Measurements from ENCODE around the gene PI16. TPM values are rescaled to one million over a fixed set of nuclear protein-coding genes. Genes with fewer than 3 reads are reported as not detected.
A peak's percentile ranks its signal among the peaks of the same experiment; 100 is the strongest.

Gene PI16
- total and polyA plus RNA-seq, 7 experiments from 2014 or later: 1.2 to 10.6 (median 2.4) TPM

DNA sequence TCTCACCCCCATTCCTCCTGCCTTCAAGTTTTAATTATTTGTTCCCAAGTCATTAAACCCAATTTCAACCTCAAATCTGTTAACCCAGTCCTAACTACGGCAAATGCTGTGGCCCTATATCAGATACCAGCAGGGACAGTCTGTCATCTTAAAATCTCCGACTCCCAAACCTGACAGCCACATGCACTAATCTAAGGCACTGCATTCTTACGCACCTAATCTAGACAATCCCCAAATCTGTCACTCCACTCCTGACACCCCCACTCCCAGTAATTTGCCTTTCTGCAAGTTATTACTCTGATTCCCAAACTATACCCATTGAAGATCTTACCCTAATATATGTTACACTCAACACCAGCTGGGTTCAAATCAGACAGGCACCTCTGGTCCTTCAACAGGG, 29.0 kb downstream of the PI16 start:
- Mint-ChIP-seq H3K9me3 (peaks cover 0 to 1% (median 0%) of the 10 kb centered on the region in 11 donors), H3K4me3 (no peak overlapping the region), H3K27me3 (peaks cover 0 to 4% (median 0%) of the 10 kb centered on the region in 5 donors), H3K4me1 (peaks cover 12 to 44% (median 38%) of the 10 kb centered on the region in 7 donors), H3K27ac (no peak overlapping the region), H3K36me3 (peaks cover 4 to 11% (median 8%) of the 10 kb centered on the region in 5 donors)
- Histone ChIP-seq H3K4me1 (ENCODE audit: control insufficient read depth in 2 of 2, insufficient read depth in 2 of 2, low read length in 2 of 2) (peaks cover 22 to 30% of the 10 kb centered on the region in 2 donors), H3K9me3 (ENCODE audit: control insufficient read depth in 2 of 3, low read length in 3 of 3) (no peaks in the 10 kb centered on the region), H3K36me3 (ENCODE audit: control insufficient read depth in 2 of 3, insufficient read depth in 3 of 3, low read length in 3 of 3) (peaks cover 0 to 22% (median 0%) of the 10 kb centered on the region in 3 experiments), H3K27ac (ENCODE audit: low read depth, low read length) (peak overlapping the region; percentile 96), H3K27me3 (ENCODE audit: control insufficient read depth in 2 of 2, insufficient read depth in 2 of 2, low read length in 2 of 2) (no peaks in the 10 kb centered on the region), H3K4me3 (ENCODE audit: low read length) (no peak overlapping the region)
- intact Hi-C loops (cut with micrococcal nuclease): loop anchor here in 1 of 2 donors (10.0 kb wide), 1 partner anchor 711 kb away; the partner anchor contains the start of gene MDGA1
- ChIA-PET POLR2A (interaction anchor here (0.7 to 3.3 kb wide), 3 partner anchors 87 to 445 kb away, joined by 3 to 29 read pairs (median 3); partner anchors contain the start of gene PIM1), CTCF (interaction anchor here (1.7 kb wide), 1 partner anchor 35 kb away, joined by 5 read pairs; no protein-coding TSS in a partner anchor)
- DNase-seq: no peak
- no peak for ATAC-seq

DNA sequence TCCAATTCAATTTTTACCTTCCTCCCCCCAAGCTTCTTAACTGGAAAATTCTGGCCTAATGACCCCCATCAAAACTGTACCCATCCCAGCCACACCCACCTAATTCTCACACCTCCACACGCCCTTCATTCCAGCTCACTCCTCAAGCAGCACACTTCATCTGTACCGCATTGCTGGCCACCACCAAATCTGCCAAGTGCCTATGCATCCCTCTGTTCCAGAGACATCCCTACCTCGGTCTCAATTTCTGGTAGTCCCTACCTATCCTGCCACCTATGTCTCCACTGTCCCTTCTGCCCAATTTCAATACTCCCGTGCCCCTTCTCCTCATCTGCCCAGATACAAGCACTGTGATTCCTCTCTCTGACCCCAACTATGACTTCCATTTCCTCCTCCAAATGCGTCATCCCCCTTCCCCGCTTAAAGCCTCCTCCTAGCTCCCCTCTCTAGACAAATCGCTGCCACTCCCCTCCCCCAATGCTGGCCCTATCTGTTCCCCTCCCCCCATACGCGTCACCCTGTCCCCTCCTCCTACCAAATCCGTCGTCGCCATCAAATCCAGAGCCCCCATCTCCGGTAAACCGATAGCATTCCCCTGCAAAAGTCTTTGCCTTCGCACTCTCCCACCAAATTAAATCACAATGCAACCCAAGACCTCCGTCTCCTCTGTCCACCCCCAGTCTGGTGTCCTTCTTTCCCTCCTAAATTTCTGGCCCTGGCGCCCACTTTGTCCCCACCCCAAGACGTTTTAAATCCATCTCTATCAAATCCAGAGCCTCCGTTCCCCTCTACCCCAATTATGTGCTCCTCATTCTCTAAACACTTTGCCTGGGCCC, 30.3 kb downstream of the PI16 start:
- Mint-ChIP-seq H3K27me3 (peaks cover 0 to 10% (median 0%) of the 10 kb centered on the region in 5 donors), H3K9me3 (peaks cover 0 to 3% (median 0%) of the 10 kb centered on the region in 11 donors), H3K36me3 (peaks cover 4 to 9% (median 5%) of the 10 kb centered on the region in 5 donors), H3K4me1 (peaks cover 12 to 35% (median 27%) of the 10 kb centered on the region in 7 donors), H3K27ac (no peak overlapping the region), H3K4me3 (no peak overlapping the region)
- peak in 8 of 9 donors; percentile 33 to 77 (median 43) for DNase-seq
- intact Hi-C loops (cut with micrococcal nuclease): loop anchor here (2.0 to 10.0 kb wide), 3 partner anchors 22 to 710 kb away; partner anchors contain the start of gene MDGA1 (in 1 of the 2)
- Histone ChIP-seq H3K36me3 (ENCODE audit: control insufficient read depth in 2 of 3, insufficient read depth in 3 of 3, low read length in 3 of 3) (peaks cover 0 to 21% (median 0%) of the 10 kb centered on the region in 3 experiments), H3K4me1 (ENCODE audit: control insufficient read depth in 2 of 2, insufficient read depth in 2 of 2, low read length in 2 of 2) (peaks cover 22 to 27% of the 10 kb centered on the region in 2 donors), H3K27ac (ENCODE audit: low read depth, low read length) (peak overlapping the region; percentile 96), H3K4me3 (ENCODE audit: low read length) (peak overlapping the region; percentile 98), H3K27me3 (ENCODE audit: control insufficient read depth in 2 of 2, insufficient read depth in 2 of 2, low read length in 2 of 2) (no peaks in the 10 kb centered on the region), H3K9me3 (ENCODE audit: control insufficient read depth in 2 of 3, low read length in 3 of 3) (no peaks in the 10 kb centered on the region)
- peak; percentile 45 for ATAC-seq
- ChIA-PET CTCF (interaction anchor here (1.5 to 1.7 kb wide), 3 partner anchors 33 to 224 kb away, joined by 4 to 10 read pairs (median 5); partner anchors contain the start of gene C6orf89), POLR2A (interaction anchor here (1.0 to 3.3 kb wide), 9 partner anchors 8 to 218 kb away, joined by 3 to 30 read pairs (median 6); partner anchors contain the start of genes C6orf89 and PIM1)

DNA sequence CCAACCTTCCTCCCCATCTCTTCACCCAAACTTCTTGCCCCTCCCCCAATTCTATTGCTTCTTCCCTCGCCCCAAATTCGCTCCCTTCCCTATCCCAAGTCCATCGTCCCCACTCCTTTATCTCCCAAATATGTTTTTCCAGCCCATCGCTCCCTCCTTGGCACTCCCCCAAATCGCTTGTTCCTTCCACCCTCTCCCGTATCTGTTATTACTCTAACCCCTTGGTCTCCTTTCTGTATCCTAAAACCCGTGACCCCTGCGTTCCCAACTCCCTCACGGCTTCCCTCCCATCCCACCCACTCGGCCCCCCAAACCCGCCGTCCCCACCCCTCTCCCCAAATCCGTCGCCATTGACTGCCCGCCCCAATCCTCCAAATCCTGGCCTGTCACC, 30.9 kb downstream of the PI16 start:
- peak overlapping the region; percentile 98 for H3K4me3 ChIP-seq (ENCODE audit: low read length)
- Mint-ChIP-seq H3K27me3 (peaks cover 0 to 11% (median 0%) of the 10 kb centered on the region in 5 donors), H3K9me3 (peaks cover 0 to 3% (median 0%) of the 10 kb centered on the region in 11 donors), H3K27ac (no peak overlapping the region), H3K36me3 (peaks cover 4 to 8% (median 5%) of the 10 kb centered on the region in 5 donors), H3K4me1 (peaks cover 12 to 32% (median 23%) of the 10 kb centered on the region in 7 donors), H3K4me3 (no peak overlapping the region)
- no peaks in the 10 kb centered on the region for H3K27me3 ChIP-seq (ENCODE audit: control insufficient read depth in 2 of 2, insufficient read depth in 2 of 2, low read length in 2 of 2)
- ChIA-PET POLR2A (interaction anchor here (0.9 to 3.3 kb wide), 19 partner anchors 9 to 833 kb away, joined by 3 to 30 read pairs (median 4); partner anchors contain the start of genes C6orf89 and PIM1), CTCF (interaction anchor here (1.2 to 1.7 kb wide), 5 partner anchors 28 to 224 kb away, joined by 4 to 10 read pairs (median 4); partner anchors contain the start of gene C6orf89)
- peak overlapping the region; percentile 96 for H3K27ac ChIP-seq (ENCODE audit: low read depth, low read length)
- H3K4me1 ChIP-seq (ENCODE audit: control insufficient read depth in 2 of 2, insufficient read depth in 2 of 2, low read length in 2 of 2): peaks cover 22 to 27% of the 10 kb centered on the region in 2 donors
- no peak for ATAC-seq
- DNase-seq: no peak
- peaks cover 0 to 21% (median 0%) of the 10 kb centered on the region in 3 experiments for H3K36me3 ChIP-seq (ENCODE audit: control insufficient read depth in 2 of 3, insufficient read depth in 3 of 3, low read length in 3 of 3)
- intact Hi-C loops (cut with micrococcal nuclease): loop anchor here (2.0 to 10.0 kb wide), 3 partner anchors 23 to 709 kb away; partner anchors contain the start of gene MDGA1 (in 1 of the 2)
- no peaks in the 10 kb centered on the region for H3K9me3 ChIP-seq (ENCODE audit: control insufficient read depth in 2 of 3, low read length in 3 of 3)

DNA sequence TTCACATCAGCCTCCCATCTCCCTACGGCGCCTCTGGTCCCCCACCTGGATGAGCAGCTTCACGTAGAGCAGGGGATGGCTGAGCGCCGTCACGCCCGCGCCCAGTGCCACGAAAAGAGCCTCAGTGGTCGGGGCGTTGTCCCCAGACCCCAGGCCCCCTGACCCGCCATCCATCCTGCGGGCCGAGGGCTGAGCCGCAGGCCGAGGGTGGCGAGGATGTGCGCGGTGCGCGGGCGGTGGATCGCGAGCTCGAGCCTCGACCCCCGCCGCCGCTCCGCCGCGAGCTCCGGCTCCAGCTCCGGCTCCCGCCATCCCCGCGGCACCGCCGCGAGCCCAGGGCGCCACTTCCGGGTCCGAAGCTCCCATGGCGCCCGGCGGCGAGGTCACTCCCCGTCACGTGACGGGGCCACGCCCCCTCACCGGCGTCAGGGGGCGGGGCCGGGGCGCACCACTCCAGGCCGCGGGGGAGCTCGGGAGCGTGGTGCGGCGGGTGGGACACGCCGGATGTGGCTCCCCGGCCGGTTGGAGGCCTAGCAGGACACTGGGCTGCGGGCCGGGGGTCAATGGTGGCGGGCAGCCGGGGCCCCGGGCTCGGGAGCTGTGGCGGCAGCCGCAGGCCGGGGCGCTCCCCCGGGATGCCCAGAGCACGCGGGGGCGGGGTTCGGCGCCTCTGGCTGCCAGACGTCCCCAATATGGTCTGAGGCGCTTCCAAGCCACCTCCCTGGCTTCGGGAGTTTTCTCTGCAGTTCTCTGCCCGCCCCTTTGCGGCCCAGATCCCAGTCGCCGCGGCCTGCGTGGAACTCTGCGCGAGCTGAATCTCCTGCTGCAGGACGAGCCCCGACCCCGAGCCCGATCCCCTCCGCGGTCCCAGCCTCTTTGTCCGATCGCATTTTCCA, 31.5 kb downstream of the PI16 start, which contains the start of gene MTCH1:
MTCH1 (minus strand) TSS at position 389 of the 896 bp plus-strand sequence; CDS start at position 366, 23 bp downstream.
- intact Hi-C loops (cut with micrococcal nuclease): loop anchor here (1.0 to 10.0 kb wide), 14 partner anchors 23 to 789 kb away; partner anchors contain the start of genes C6orf89 (in 2 of the 2), BRPF3 (in 1 of the 2), MDGA1 (in 1 of the 2) and SRSF3 (in 1 of the 2)
- CTCF ChIA-PET: interaction anchor here (0.6 to 1.7 kb wide), 7 partner anchors 28 to 707 kb away, joined by 3 to 10 read pairs (median 4); partner anchors contain the start of gene C6orf89

DNA sequence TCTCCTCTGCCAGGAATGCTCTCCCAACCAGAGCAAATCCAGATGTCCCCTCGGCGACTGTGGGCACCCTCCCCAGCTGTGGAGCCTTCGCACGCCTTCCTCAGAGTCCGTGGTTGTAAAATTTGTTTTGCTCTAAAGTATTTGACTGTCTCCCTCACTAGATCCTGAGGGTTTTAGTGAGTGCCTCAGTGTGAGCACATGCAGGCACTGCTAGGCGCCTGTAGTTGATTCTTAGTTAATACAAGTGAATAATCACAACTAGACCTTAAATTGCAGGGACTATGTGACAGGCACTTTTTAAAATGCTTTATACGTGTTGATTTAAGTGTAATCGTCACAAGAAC, 32.1 kb downstream of the PI16 start:
- peak overlapping the region; percentile 96 for H3K27ac ChIP-seq (ENCODE audit: low read depth, low read length)
- H3K4me3 ChIP-seq (ENCODE audit: low read length): peak overlapping the region; percentile 98
- H3K27me3 ChIP-seq (ENCODE audit: control insufficient read depth in 2 of 2, insufficient read depth in 2 of 2, low read length in 2 of 2): no peaks in the 10 kb centered on the region
- ATAC-seq (no peak), DNase-seq (peak in 1 of 9 donors; percentile 39)
- H3K9me3 ChIP-seq (ENCODE audit: control insufficient read depth in 2 of 3, low read length in 3 of 3): no peaks in the 10 kb centered on the region
- peak overlapping the region in 6 of 10 donors; percentile 98 to 100 (median 100) for H3K4me3 Mint-ChIP-seq
- H3K9me3 Mint-ChIP-seq: peaks cover 0 to 3% (median 0%) of the 10 kb centered on the region in 11 donors
- ChIA-PET CTCF (interaction anchor here (1.0 to 1.7 kb wide), 5 partner anchors 27 to 223 kb away, joined by 3 to 10 read pairs (median 4); partner anchors contain the start of gene C6orf89), POLR2A (interaction anchor here (0.8 to 3.3 kb wide), 13 partner anchors 31 to 389 kb away, joined by 3 to 30 read pairs (median 6); partner anchors contain the start of genes C6orf89, PIM1, TBC1D22B and TMEM217)
- intact Hi-C loops (cut with micrococcal nuclease): loop anchor here (1.0 to 10.0 kb wide), 13 partner anchors 23 to 790 kb away; partner anchors contain the start of genes C6orf89 (in 2 of the 2), BRPF3 (in 1 of the 2), MDGA1 (in 1 of the 2) and SRSF3 (in 1 of the 2)
- peaks cover 22 to 27% of the 10 kb centered on the region in 2 donors for H3K4me1 ChIP-seq (ENCODE audit: control insufficient read depth in 2 of 2, insufficient read depth in 2 of 2, low read length in 2 of 2)
- peaks cover 0 to 22% (median 0%) of the 10 kb centered on the region in 5 donors for H3K27me3 Mint-ChIP-seq
- H3K27ac Mint-ChIP-seq: peak overlapping the region in 7 of 9 donors; percentile 98 to 99 (median 99)
- peaks cover 11 to 20% (median 14%) of the 10 kb centered on the region in 7 donors for H3K4me1 Mint-ChIP-seq
- H3K36me3 ChIP-seq (ENCODE audit: control insufficient read depth in 2 of 3, insufficient read depth in 3 of 3, low read length in 3 of 3): peaks cover 0 to 9% (median 0%) of the 10 kb centered on the region in 3 experiments
- peaks cover 3 to 6% (median 4%) of the 10 kb centered on the region in 5 donors for H3K36me3 Mint-ChIP-seq

More for the DNA sequence above, 31.5 kb downstream of the PI16 start, which contains the start of gene MTCH1:
- Mint-ChIP-seq H3K4me1 (peaks cover 12 to 26% (median 18%) of the 10 kb centered on the region in 7 donors), H3K36me3 (peaks cover 4 to 8% (median 4%) of the 10 kb centered on the region in 5 donors), H3K9me3 (peaks cover 0 to 3% (median 0%) of the 10 kb centered on the region in 11 donors), H3K27me3 (peaks cover 0 to 17% (median 0%) of the 10 kb centered on the region in 5 donors), H3K4me3 (peak within 1 kb of the TSS in 6 of 10 donors; percentile 98 to 100 (median 100)), H3K27ac (peak within 1 kb of the TSS in 7 of 9 donors; percentile 98 to 99 (median 99))
- peak within 1 kb of the TSS; percentile 96 for H3K27ac ChIP-seq (ENCODE audit: low read depth, low read length)
- peaks cover 22 to 27% of the 10 kb centered on the region in 2 donors for H3K4me1 ChIP-seq (ENCODE audit: control insufficient read depth in 2 of 2, insufficient read depth in 2 of 2, low read length in 2 of 2)
- H3K9me3 ChIP-seq (ENCODE audit: control insufficient read depth in 2 of 3, low read length in 3 of 3): no peaks in the 10 kb centered on the region
- peak; percentile 93 for ATAC-seq
- POLR2A ChIA-PET: interaction anchor here (0.8 to 3.3 kb wide), 20 partner anchors 13 to 832 kb away, joined by 3 to 30 read pairs (median 4); partner anchors contain the start of genes C6orf89, PIM1, TBC1D22B and TMEM217
- peak; percentile 85 to 98 (median 92) for DNase-seq
- H3K27me3 ChIP-seq (ENCODE audit: control insufficient read depth in 2 of 2, insufficient read depth in 2 of 2, low read length in 2 of 2): no peaks in the 10 kb centered on the region
- peaks cover 0 to 15% (median 0%) of the 10 kb centered on the region in 3 experiments for H3K36me3 ChIP-seq (ENCODE audit: control insufficient read depth in 2 of 3, insufficient read depth in 3 of 3, low read length in 3 of 3)
- H3K4me3 ChIP-seq (ENCODE audit: low read length): peak within 1 kb of the TSS; percentile 98

All from naive thymus-derived CD4-positive, alpha-beta T cell (primary cell).